Gastroesophageal sphincter (tissue), 4 donors: ENCODE results near the gene FCN2. TPM values are rescaled to one million over a fixed set of nuclear protein-coding genes. Genes with fewer than 3 reads are reported as not detected.

ENCODE experiments used
- ATAC-seq: fragments of 150-250 bp; one replicate; pipeline ENCODE4 v1.9.1; 2016; ENCODE audit warnings: mild to moderate bottlenecking, moderate library complexity
- H3K27ac ChIP-seq, 4 donors: fragments of 200-600 bp; sonication (generic) in 3 of 4; 1 replicate in 3 of 4; 2 replicates in 1 of 4; pipeline ENCODE4 v1.5.1; 2016 to 2019
- H3K27me3 ChIP-seq: fragments of 200-600 bp; sonication (generic); one replicate; pipeline ENCODE4 v1.5.1; 2019
- H3K36me3 ChIP-seq, 2 donors: fragments of 200-600 bp; sonication (generic); one replicate each; pipeline ENCODE4 v1.5.1; 2019; ENCODE audit warnings: control low read depth in 1 of 2
- H3K4me1 ChIP-seq, 3 donors: fragments of 200-600 bp; sonication (generic); 1 replicate in 2 of 3; 2 replicates in 1 of 3; pipeline ENCODE4 v1.5.1; 2016 to 2019; ENCODE audit warnings: control low read depth in 2 of 3
- H3K4me3 ChIP-seq, 2 donors: fragments of 200-600 bp; sonication (generic); one replicate each; pipeline ENCODE4 v1.5.1; 2019; ENCODE audit warnings: mild to moderate bottlenecking in 1 of 2, moderate library complexity in 1 of 2
- H3K9me3 ChIP-seq, 3 donors: fragments of 200-600 bp; sonication (generic); one replicate each; pipeline ENCODE4 v1.5.1; 2017 to 2019; ENCODE audit warnings: control low read depth in 2 of 3
- EP300 ChIP-seq: sonication (generic); formaldehyde crosslinking; IDR thresholded peaks from one replicate; pipeline ENCODE4 v1.6.1; 2017; ENCODE audit warnings: antibody characterized with exemption, mild to moderate bottlenecking
- POLR2A ChIP-seq, 2 donors: fragments of 450-650 bp; IDR thresholded peaks; one replicate each; pipeline ENCODE4 v1.6.1; 2017; ENCODE audit warnings: antibody characterized with exemption in 2 of 2, mild to moderate bottlenecking in 2 of 2, moderate library complexity in 1 of 2
- POLR2AphosphoS5 ChIP-seq: sonication (generic); formaldehyde crosslinking; IDR thresholded peaks from one replicate; pipeline ENCODE4 v1.6.1; 2017; ENCODE audit warnings: antibody characterized with exemption
- WGBS, 2 donors: methylation state at CpG; one replicate each; pipeline ENCODE4 v1.1.5; 2018; ENCODE audit warnings: low coverage in 1 of 2; 5-methylcytosine and 5-hydroxymethylcytosine counted together
- total RNA-seq, 4 donors: library from RNA; depleted of rRNA; stranded (reverse); fragments of >200 nt; gene quantifications; one replicate each; pipeline ENCODE4 v1.1.0, GENCODE V29; 2016
- TF ChIP-seq, protein P1 (sequence below), 4 experiments: fragments of 200-600 bp in 2 of 4; fragments of 450-650 bp in 2 of 4; sonication (generic) in 1 of 4; IDR thresholded peaks; one replicate each; pipeline ENCODE4 v1.5.1; 2017 to 2019; ENCODE audit warnings: antibody characterized with exemption in 4 of 4, mild to moderate bottlenecking in 2 of 4, moderate library complexity in 2 of 4

Gene FCN2
- total RNA-seq, 4 donors from 2014 or later: not detected

GRCh38 chr9:134912126-134912840, 31.7 kb downstream of the FCN2 start:
- Histone ChIP-seq H3K4me3 (no peak overlapping the region), H3K27me3 (peaks cover 72% of the 10 kb centered on the region), H3K9me3 (no peaks in the 10 kb centered on the region), H3K4me1 (no peaks in the 10 kb centered on the region), H3K36me3 (no peaks in the 10 kb centered on the region), H3K27ac (no peak overlapping the region)
- ATAC-seq: no peak
- TF ChIP-seq EP300 (no peak), POLR2A (IDR thresholded peaks at IDR 0.05) (no peak), POLR2AphosphoS5 (no peak)
- TF ChIP-seq, protein P1, sequence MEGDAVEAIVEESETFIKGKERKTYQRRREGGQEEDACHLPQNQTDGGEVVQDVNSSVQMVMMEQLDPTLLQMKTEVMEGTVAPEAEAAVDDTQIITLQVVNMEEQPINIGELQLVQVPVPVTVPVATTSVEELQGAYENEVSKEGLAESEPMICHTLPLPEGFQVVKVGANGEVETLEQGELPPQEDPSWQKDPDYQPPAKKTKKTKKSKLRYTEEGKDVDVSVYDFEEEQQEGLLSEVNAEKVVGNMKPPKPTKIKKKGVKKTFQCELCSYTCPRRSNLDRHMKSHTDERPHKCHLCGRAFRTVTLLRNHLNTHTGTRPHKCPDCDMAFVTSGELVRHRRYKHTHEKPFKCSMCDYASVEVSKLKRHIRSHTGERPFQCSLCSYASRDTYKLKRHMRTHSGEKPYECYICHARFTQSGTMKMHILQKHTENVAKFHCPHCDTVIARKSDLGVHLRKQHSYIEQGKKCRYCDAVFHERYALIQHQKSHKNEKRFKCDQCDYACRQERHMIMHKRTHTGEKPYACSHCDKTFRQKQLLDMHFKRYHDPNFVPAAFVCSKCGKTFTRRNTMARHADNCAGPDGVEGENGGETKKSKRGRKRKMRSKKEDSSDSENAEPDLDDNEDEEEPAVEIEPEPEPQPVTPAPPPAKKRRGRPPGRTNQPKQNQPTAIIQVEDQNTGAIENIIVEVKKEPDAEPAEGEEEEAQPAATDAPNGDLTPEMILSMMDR (IDR thresholded peaks at IDR 0.05): no peak
- WGBS, 2 donors: 94% methylated on average over 5 of the region's 20 CpGs; no CpG with 5 or more reads in 1 of the 2 donors

- Histone ChIP-seq H3K4me3 (no peak overlapping the region), H3K9me3 (no peaks in the 10 kb centered on the region), H3K27me3 (peaks cover 68% of the 10 kb centered on the region), H3K36me3 (no peaks in the 10 kb centered on the region), H3K4me1 (no peaks in the 10 kb centered on the region), H3K27ac (no peak overlapping the region)
- ATAC-seq: no peak
- no CpG with 5 or more reads among the region's 22 CpGs for WGBS, 2 donors
- TF ChIP-seq POLR2A (IDR thresholded peaks at IDR 0.05): no peak
- no peak for TF ChIP-seq POLR2AphosphoS5
- TF ChIP-seq EP300: no peak
- TF ChIP-seq, protein P1 (IDR thresholded peaks at IDR 0.05): no peak
These were observed 32.6 kb downstream of the FCN2 start for GRCh38 chr9:134913041-134913712.

- H3K4me1 ChIP-seq: no peaks in the 10 kb centered on the region
- no peak for ATAC-seq
- H3K27me3 ChIP-seq: peaks cover 62% of the 10 kb centered on the region
- TF ChIP-seq EP300 (no peak), POLR2A (IDR thresholded peaks at IDR 0.05) (no peak), POLR2AphosphoS5 (no peak)
- TF ChIP-seq, protein P1 (IDR thresholded peaks at IDR 0.05): no peak
- H3K4me3 ChIP-seq: no peak overlapping the region
- 83 to 89% methylated on average over 7 to 8 of the region's 23 CpGs for WGBS, 2 donors
- H3K9me3 ChIP-seq: peaks cover 0 to 4% (median 0%) of the 10 kb centered on the region in 3 donors
- H3K36me3 ChIP-seq: no peaks in the 10 kb centered on the region
- H3K27ac ChIP-seq: no peak overlapping the region
These were observed 33.3 kb downstream of the FCN2 start for GRCh38 chr9:134913713-134914500.

- H3K27ac ChIP-seq: no peak overlapping the region
- ATAC-seq: no peak
- TF ChIP-seq, protein P1 (IDR thresholded peaks at IDR 0.05): no peak
- TF ChIP-seq POLR2A (IDR thresholded peaks at IDR 0.05): no peak
- TF ChIP-seq EP300: no peak
- no peak for TF ChIP-seq POLR2AphosphoS5
- H3K4me3 ChIP-seq: no peak overlapping the region
- peaks cover 0 to 9% (median 0%) of the 10 kb centered on the region in 3 donors for H3K9me3 ChIP-seq
- no peaks in the 10 kb centered on the region for H3K4me1 ChIP-seq
- 82% methylated on average over 6 of the region's 7 CpGs; no CpG with 5 or more reads in 1 of the 2 donors for WGBS, 2 donors
- no peaks in the 10 kb centered on the region for H3K36me3 ChIP-seq
- H3K27me3 ChIP-seq: peaks cover 58% of the 10 kb centered on the region
These were observed 33.9 kb downstream of the FCN2 start for GRCh38 chr9:134914501-134914834.
